Natural killer cell (primary cell): ENCODE measurements around the gene MBNL1. TPM values are rescaled to one million over a fixed set of nuclear protein-coding genes. Genes with fewer than 3 reads are reported as not detected.
"Not testable (repeated sequence)": the region's sequence is repeated elsewhere in the genome, so short reads cannot be mapped to it uniquely, and the experiment has no call there.

ENCODE experiments used
- ATAC-seq, 3 donors: fragments of 150-1000 bp in 2 of 3; fragments of 200-7000 bp in 1 of 3; cut with Tn5 transposase; 1 replicate in 1 of 3; 2 replicates in 2 of 3; pipeline ENCODE4 v1.10.0; 2021; ENCODE audit warnings: mild to moderate bottlenecking in 2 of 3, moderate library complexity in 2 of 3
- DNase-seq, 2 donors: peaks; one replicate each; pipeline versions ENCODE4 v3.0.0 to v3.0.0-alpha.2; 2013 to 2021; ENCODE audit warnings: mixed read lengths in 1 of 2
- H3K27ac ChIP-seq: one replicate; pipeline ENCODE4 v1.5.1; 2013; ENCODE audit warnings: mild to moderate bottlenecking, low read length
- H3K27me3 ChIP-seq: one replicate; pipeline ENCODE4 v1.6.1; 2013; ENCODE audit warnings: low read length; ENCODE audit not compliant: control insufficient read depth, insufficient read depth
- H3K36me3 ChIP-seq: one replicate; pipeline ENCODE4 v1.6.1; 2013; ENCODE audit warnings: low read length; ENCODE audit not compliant: control insufficient read depth, insufficient read depth
- H3K4me1 ChIP-seq: one replicate; pipeline ENCODE4 v1.6.1; 2013; ENCODE audit warnings: low read length; ENCODE audit not compliant: control insufficient read depth, insufficient read depth
- H3K4me3 ChIP-seq: one replicate; pipeline ENCODE4 v1.5.1; 2013; ENCODE audit warnings: low read length
- H3K9me3 ChIP-seq: one replicate; pipeline ENCODE4 v1.6.1; 2013; ENCODE audit warnings: low read length; ENCODE audit not compliant: control insufficient read depth, insufficient read depth
- H3K27ac Mint-ChIP-seq, 2 donors: one replicate each; pipeline ENCODE4 v1.8.0; 2022; ENCODE audit warnings: mild to moderate bottlenecking in 2 of 2, mixed read lengths in 2 of 2, moderate library complexity in 1 of 2
- H3K27me3 Mint-ChIP-seq, 2 donors: one replicate each; pipeline ENCODE4 v1.8.0; 2022; ENCODE audit warnings: low read depth in 2 of 2, mixed read lengths in 2 of 2
- H3K36me3 Mint-ChIP-seq: one replicate; pipeline ENCODE4 v1.8.0; 2022; ENCODE audit warnings: mixed read lengths
- H3K4me1 Mint-ChIP-seq, 2 donors: one replicate each; pipeline ENCODE4 v1.8.0; 2022; ENCODE audit warnings: mixed read lengths in 2 of 2
- H3K4me3 Mint-ChIP-seq: one replicate; pipeline ENCODE4 v1.8.0; 2022; ENCODE audit warnings: mild to moderate bottlenecking, moderate library complexity, mixed read lengths
- H3K9me3 Mint-ChIP-seq, 2 donors: one replicate each; pipeline ENCODE4 v1.8.0; 2022; ENCODE audit warnings: mixed read lengths in 2 of 2
- CTCF ChIP-seq: fragments of 200-600 bp; IDR thresholded peaks from one replicate; pipeline ENCODE4 v1.8.0; 2022; ENCODE audit warnings: antibody characterized with exemption
- WGBS: methylation state at CpG from one replicate; pipeline ENCODE4 v1.1.7; 2013; ENCODE audit warnings: missing lambda C conversion rate; ENCODE audit not compliant: insufficient coverage; 5-methylcytosine and 5-hydroxymethylcytosine counted together
- intact Hi-C: fragments of 100-400 bp; cut with micrococcal nuclease; formaldehyde crosslinking; loops from one replicate; pipeline ENCODE4 v1.14.2; 2022
- total RNA-seq, 4 donors: library from RNA; stranded (reverse); fragments of 120-200 nt in 1 of 4; gene quantifications; one replicate each; pipeline versions ENCODE4 v1.2.3 to v1.2.4, GENCODE V29; 2013 to 2022

Gene MBNL1
- total RNA-seq, 3 donors from 2014 or later (not counting 1 experiment from before 2014, with no cell fraction given) = 600 to 704 (median 607) TPM

- H3K36me3 Mint-ChIP-seq = peaks cover 9% of the 10 kb centered on the region
- Histone ChIP-seq H3K9me3 (no peaks in the 10 kb centered on the region), H3K27ac (no peak overlapping the region), H3K36me3 (peaks cover 24% of the 10 kb centered on the region), H3K4me1 (peaks cover 3% of the 10 kb centered on the region), H3K27me3 (no peaks in the 10 kb centered on the region), H3K4me3 (no peak overlapping the region)
- intact Hi-C loops = loop anchor here (5.0 kb wide), 1 partner anchor 34 kb away; no protein-coding TSS in a partner anchor
- ATAC-seq (peak in 1 of 3 donors; percentile 63), DNase-seq (no peak)
- H3K4me3 Mint-ChIP-seq = no peak overlapping the region
- H3K27ac Mint-ChIP-seq = peak overlapping the region; percentile 78 to 82
- no peak for TF ChIP-seq CTCF
- peaks cover 79 to 85% of the 10 kb centered on the region in 2 donors for H3K4me1 Mint-ChIP-seq
- H3K9me3 Mint-ChIP-seq = no peaks in the 10 kb centered on the region
- WGBS = 100% methylated on average over 2 of the region's 4 CpGs
- H3K27me3 Mint-ChIP-seq = no peaks in the 10 kb centered on the region
Measured at GRCh38 chr3:152365766-152366593, 97.3 kb downstream of the MBNL1 start.

GRCh38 chr3:152367192-152367591 is 98.5 kb downstream of the MBNL1 start:
- WGBS = 83% methylated on average over 2 of the region's 2 CpGs
- not testable (repeated sequence) for H3K4me3 Mint-ChIP-seq

GRCh38 chr3:152372633-152373032 is 103.9 kb downstream of the MBNL1 start:
- H3K9me3 Mint-ChIP-seq, ATAC-seq, H3K36me3 Mint-ChIP-seq, H3K4me3 ChIP-seq, H3K27ac ChIP-seq, H3K27me3 Mint-ChIP-seq, intact Hi-C loops, H3K27me3 ChIP-seq, DNase-seq, H3K9me3 ChIP-seq: not testable (repeated sequence)
- H3K4me1 Mint-ChIP-seq = peaks cover 80 to 83% of the 10 kb centered on the region in 2 donors
- Histone ChIP-seq H3K36me3 (peaks cover 11% of the 10 kb centered on the region), H3K4me1 (peaks cover 28% of the 10 kb centered on the region)
- H3K27ac Mint-ChIP-seq = peak overlapping the region; percentile 73 to 82
- peak overlapping the region; percentile 40 for H3K4me3 Mint-ChIP-seq
- 87% methylated on average over 6 of the region's 6 CpGs for WGBS

More at GRCh38 chr3:152367192-152367591, 98.5 kb downstream of the MBNL1 start:
- H3K36me3 ChIP-seq = peaks cover 15% of the 10 kb centered on the region
- H3K4me1 ChIP-seq, H3K27ac ChIP-seq, DNase-seq, H3K36me3 Mint-ChIP-seq, H3K9me3 ChIP-seq, H3K9me3 Mint-ChIP-seq, H3K27me3 ChIP-seq, H3K4me3 ChIP-seq, ATAC-seq, H3K27me3 Mint-ChIP-seq: not testable (repeated sequence)
- H3K27ac Mint-ChIP-seq = peak overlapping the region; percentile 73 to 82
- H3K4me1 Mint-ChIP-seq = peaks cover 79 to 85% of the 10 kb centered on the region in 2 donors
- intact Hi-C loops = loop anchor here (5.0 kb wide), 1 partner anchor 35 kb away; no protein-coding TSS in a partner anchor

GRCh38 chr3:152373379-152373778 is 104.7 kb downstream of the MBNL1 start:
- H3K9me3 ChIP-seq = no peaks in the 10 kb centered on the region
- no peak overlapping the region for H3K4me3 ChIP-seq
- peaks cover 28% of the 10 kb centered on the region for H3K4me1 ChIP-seq
- no peaks in the 10 kb centered on the region for H3K27me3 Mint-ChIP-seq
- 67% methylated on average over 4 of the region's 4 CpGs for WGBS
- H3K27ac ChIP-seq = no peak overlapping the region
- DNase-seq (no peak), ATAC-seq (peak in 1 of 3 donors; percentile 41)
- peak overlapping the region; percentile 73 to 82 for H3K27ac Mint-ChIP-seq
- peaks cover 76 to 80% of the 10 kb centered on the region in 2 donors for H3K4me1 Mint-ChIP-seq
- no peak for TF ChIP-seq CTCF
- peaks cover 16% of the 10 kb centered on the region for H3K36me3 ChIP-seq
- no peaks in the 10 kb centered on the region for H3K9me3 Mint-ChIP-seq
- intact Hi-C loops = no loop called here
- H3K4me3 Mint-ChIP-seq = no peak overlapping the region
- H3K27me3 ChIP-seq = no peaks in the 10 kb centered on the region
- H3K36me3 Mint-ChIP-seq = no peaks in the 10 kb centered on the region
